ENCODE measurements around the gene OGA.
"Not testable (repeated sequence)": the region's sequence is repeated elsewhere in the genome, so short reads cannot be mapped to it uniquely, and the experiment has no call there.

Gene OGA

DNA sequence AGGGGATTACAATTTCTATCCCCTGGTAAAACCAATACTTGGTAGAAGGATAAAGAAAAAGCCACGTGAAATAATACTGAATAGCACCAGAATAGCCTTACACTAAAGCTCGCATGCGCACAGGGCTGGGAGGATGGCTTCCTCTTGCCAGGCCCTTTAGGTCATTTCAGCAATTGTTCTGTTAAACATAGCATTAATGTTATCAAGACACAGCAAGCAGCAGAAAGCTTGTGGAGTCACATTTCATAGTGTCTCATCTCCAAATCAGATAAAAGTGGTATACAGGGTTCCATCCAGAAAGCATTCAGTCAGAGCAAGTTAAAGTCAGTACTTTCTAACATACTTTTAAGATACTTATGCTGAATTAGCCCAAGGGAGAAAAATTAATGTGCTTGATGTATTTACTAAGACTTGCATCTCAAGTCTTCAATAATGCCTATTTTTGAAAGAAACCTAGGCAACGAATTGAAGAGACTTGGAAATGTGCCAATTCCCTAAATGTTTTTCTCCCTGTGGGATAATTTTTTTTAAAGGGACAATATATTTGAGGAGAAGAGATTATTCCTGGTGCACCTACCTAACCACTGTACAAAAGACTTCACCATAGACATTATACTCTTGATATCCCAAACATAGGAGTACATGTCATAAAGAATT, 20.7 kb downstream of the OGA start:
- DNase-seq (ENCODE audit: low read depth) = no peak

- no peak for DNase-seq (ENCODE audit: low read depth)
These were observed 24.7 kb downstream of the OGA start for GRCh38 chr10:101793526-101793925.

- DNase-seq (ENCODE audit: low read depth) = no peak
These were observed 28.6 kb downstream of the OGA start for GRCh38 chr10:101789686-101790085.

DNA sequence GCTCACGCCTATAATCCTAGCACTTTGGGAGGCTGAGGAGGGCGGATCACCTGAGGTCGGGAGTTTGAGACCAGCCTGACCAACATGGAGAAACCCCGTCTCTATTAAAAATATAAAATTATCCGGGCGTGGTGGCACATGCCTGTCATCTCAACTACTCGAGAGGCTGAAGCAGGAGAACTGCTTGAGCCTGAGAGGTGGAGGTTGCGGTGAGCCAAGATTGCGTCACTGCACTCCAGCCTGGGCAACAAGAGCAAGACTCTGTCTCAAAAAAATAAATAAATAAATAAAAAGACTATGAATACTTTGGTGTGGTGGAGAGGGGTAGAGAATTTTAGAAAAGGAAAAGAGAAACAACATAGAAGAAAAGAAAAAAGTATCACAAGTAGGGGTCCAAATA, 29.0 kb downstream of the OGA start:
- not testable (repeated sequence) for DNase-seq (ENCODE audit: low read depth)

GRCh38 chr10:101785801-101786200, 32.4 kb downstream of the OGA start:
- no peak for DNase-seq (ENCODE audit: low read depth)

DNA sequence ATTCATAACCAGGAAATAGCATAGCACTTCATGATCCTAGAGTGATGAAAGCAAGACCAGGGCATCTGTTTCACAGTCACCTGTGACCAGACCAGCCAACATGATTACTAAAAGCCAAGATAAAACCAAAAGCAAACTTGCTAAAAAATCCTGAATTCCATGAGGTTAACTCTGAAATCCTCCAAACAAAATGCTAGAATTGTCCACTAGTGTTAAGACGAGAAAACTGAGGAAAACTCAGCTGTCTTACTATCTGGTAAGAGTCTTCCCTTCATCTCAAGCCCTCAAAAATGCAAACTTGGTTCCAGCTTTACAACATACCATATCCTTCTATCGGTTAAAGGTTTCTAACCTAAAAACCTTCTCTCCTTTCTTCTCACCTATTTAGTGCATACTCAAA, 33.7 kb downstream of the OGA start:
- no peak for DNase-seq (ENCODE audit: low read depth)

DNA sequence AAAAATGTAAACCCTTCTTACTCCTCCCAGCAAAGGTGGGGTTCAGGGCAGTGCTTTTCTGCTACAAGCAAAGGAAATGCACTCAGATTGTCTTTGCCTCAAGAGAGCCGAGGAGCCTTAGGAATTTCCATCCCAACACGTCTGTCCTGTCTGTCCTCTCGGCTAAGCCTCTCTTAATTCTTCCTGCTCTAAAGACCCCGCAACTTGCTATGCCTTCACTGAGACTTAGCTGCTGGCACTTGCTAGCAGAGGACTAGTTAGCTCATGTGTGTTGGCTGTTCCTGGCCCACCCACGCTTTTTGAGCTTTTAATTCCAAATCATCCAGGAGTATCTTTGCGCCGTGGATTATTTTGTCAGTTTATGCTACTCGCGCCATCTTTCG, 34.5 kb downstream of the OGA start:
- peak; percentile 13 for DNase-seq (ENCODE audit: low read depth)

- DNase-seq (ENCODE audit: low read depth) = peak; percentile 40
These were observed 35.2 kb downstream of the OGA start, which contains the start of gene NPM3 for GRCh38 chr10:101782811-101783735. Gene NPM3 (minus strand): TSS chr10:101783446. CDS start chr10:101783390, 56 bp downstream.

- DNase-seq (ENCODE audit: low read depth) = no peak
These were observed 36.0 kb downstream of the OGA start for GRCh38 chr10:101781984-101782810.

GRCh38 chr10:101781655-101781983, 36.6 kb downstream of the OGA start:
- no peak for DNase-seq (ENCODE audit: low read depth)

- DNase-seq (ENCODE audit: low read depth) = no peak
These were observed 37.2 kb downstream of the OGA start for GRCh38 chr10:101780818-101781654.

GRCh38 chr10:101780187-101780817, 37.9 kb downstream of the OGA start:
- no peak for DNase-seq (ENCODE audit: low read depth)

- no peak for DNase-seq (ENCODE audit: low read depth)
These were observed 38.6 kb downstream of the OGA start for GRCh38 chr10:101779544-101780186.

- DNase-seq (ENCODE audit: low read depth) = no peak
These were observed 39.3 kb downstream of the OGA start for GRCh38 chr10:101778781-101779543.

GRCh38 chr10:101778151-101778780, 40.0 kb downstream of the OGA start:
- no peak for DNase-seq (ENCODE audit: low read depth)

DNA sequence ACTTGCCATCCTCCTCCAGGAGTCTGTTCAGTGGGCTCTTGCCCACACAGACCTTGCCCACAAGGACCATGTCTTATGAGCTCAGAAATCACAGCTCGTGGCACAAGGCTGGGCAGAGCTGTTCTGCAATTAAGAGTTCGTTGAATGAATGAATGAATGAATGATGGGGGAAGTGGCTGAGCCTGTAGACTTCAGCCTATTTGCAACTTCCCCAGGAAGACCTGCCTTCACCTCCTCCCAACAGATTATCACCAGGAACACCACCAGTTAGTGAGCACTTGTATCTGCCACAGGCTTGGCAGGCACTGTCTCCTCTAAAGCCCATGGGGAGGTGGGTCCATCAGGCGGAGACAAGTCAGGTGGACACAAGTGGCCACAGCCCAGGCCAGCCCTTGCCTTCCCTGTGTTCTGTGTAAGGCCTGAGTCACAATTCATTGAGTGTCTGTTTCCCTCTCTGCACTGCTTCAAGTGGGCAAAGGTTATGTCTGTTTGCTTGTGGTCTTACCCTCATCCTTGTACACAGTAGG, 40.6 kb downstream of the OGA start:
- no peak for DNase-seq (ENCODE audit: low read depth)

DNA sequence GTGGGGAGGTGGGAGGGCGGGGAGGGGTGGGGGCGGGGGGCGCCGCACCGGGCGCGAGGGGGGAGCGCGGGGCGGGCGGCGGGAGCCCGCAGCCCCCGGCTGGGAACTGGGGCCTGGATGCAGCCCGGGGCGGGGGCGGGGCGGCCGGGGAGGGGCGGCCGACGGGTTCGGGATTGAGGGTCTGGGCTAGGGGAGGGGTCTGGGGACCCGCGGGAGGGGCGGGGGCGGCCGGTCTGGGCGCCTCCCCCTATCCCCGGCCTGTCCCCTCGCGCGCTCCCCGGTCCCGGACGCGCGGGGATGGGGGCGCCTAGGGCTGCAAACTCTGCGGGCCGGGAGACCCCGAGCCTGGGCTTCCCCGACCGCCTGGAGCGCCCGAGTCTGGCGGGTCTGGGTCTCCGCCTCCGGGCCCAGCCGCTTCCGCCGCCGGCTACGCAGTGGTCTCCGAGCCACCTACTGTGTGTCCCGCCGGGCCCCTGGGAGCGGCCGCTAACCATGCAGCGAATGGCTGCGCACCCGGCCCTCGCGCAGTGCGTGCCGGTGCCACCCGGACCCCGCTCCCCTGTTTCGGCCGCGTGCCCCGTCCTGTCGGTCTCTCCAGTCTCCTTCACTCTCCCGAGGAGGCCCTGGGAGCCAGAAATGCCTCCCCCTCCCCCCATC, 42.0 kb downstream of the OGA start:
- no peak for DNase-seq (ENCODE audit: low read depth)

All from HS-5 (cell line).